Measurements from ENCODE around the gene C22orf31.
"Not testable (repeated sequence)": the region's sequence is repeated elsewhere in the genome, so short reads cannot be mapped to it uniquely, and the experiment has no call there.

Gene C22orf31

GRCh38 chr22:29092243-29092642, 30.6 kb upstream of the C22orf31 start:
- no peak for DNase-seq (ENCODE audit: low read depth in 2 of 2)
- no peak for TF ChIP-seq CTCF (IDR thresholded peaks at IDR 0.05; ENCODE audit: low read depth, low read length)
- H3K4me3 ChIP-seq (replicated peaks in 1 of 2; ENCODE audit: low read depth in 2 of 2, low read length in 2 of 2): no peak overlapping the region

- H3K4me3 ChIP-seq (replicated peaks in 1 of 2; ENCODE audit: low read depth in 2 of 2, low read length in 2 of 2): no peak overlapping the region
- no peak for TF ChIP-seq CTCF (IDR thresholded peaks at IDR 0.05; ENCODE audit: low read depth, low read length)
- no peak for DNase-seq (ENCODE audit: low read depth in 2 of 2)
Observed at GRCh38 chr22:29090039-29090438, 28.4 kb upstream of the C22orf31 start.

GRCh38 chr22:29089507-29089906, 27.9 kb upstream of the C22orf31 start:
- H3K4me3 ChIP-seq (replicated peaks in 1 of 2; ENCODE audit: low read depth in 2 of 2, low read length in 2 of 2): no peak overlapping the region
- no peak for TF ChIP-seq CTCF (IDR thresholded peaks at IDR 0.05; ENCODE audit: low read depth, low read length)
- no peak for DNase-seq (ENCODE audit: low read depth in 2 of 2)

DNA sequence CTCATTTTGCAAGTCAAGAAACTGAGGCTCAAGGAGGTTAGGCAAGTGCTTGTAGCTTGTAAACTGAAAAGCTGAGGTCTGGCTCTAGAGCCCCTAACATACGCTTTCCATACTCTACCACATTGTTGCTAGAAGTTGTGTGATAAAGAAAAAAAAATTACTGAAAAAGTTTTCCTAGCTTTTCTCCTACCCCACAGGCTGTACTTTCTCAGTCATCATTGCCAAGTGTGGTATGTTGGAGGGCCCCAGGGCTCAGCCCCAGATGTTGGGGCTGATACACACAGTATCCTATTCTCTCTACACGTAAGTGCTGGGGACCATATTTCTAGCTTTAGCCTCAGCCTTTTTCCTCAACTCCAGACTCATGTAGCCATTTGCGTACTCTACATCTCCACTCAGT, 27.2 kb upstream of the C22orf31 start:
- DNase-seq (ENCODE audit: low read depth in 2 of 2): no peak
- no peak for TF ChIP-seq CTCF (IDR thresholded peaks at IDR 0.05; ENCODE audit: low read depth, low read length)
- no peak overlapping the region for H3K4me3 ChIP-seq (replicated peaks in 1 of 2; ENCODE audit: low read depth in 2 of 2, low read length in 2 of 2)

- DNase-seq (ENCODE audit: low read depth in 2 of 2): no peak
- TF ChIP-seq CTCF (IDR thresholded peaks at IDR 0.05; ENCODE audit: low read depth, low read length): no peak
- H3K4me3 ChIP-seq (replicated peaks in 1 of 2; ENCODE audit: low read depth in 2 of 2, low read length in 2 of 2): no peak overlapping the region
Observed at GRCh38 chr22:29087012-29087411, 25.4 kb upstream of the C22orf31 start.

DNA sequence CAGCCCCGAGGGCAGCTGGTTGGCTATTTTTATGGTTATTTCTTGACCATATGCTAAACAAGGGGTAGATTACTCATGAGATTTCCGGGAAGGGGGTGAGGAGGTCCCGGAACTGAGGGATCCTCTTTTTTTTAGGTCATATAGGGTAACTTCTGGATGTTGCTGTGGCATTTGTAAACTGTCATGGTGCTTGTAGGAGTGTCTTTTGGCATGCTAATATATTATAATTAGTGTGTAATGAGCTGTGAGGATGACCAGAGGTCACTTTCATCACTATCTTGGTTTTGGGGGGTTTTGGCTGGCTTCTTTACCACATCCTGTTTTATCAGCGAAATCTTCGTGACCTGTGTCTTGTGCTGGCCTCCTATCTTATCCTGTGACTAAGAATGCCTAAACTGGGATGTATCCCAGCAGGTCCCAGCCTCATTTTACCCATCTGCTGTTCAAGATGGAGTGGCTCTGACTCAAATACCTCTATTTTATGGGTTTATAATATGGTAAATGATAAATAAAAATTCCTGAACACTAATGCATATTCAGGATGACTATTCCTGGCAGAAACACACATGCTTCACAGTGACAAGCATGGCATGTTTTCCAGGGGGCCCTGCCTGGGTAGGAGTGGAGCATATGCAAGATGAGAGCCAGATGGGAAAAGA, 22.4 kb upstream of the C22orf31 start:
- TF ChIP-seq CTCF (IDR thresholded peaks at IDR 0.05; ENCODE audit: low read depth, low read length): no peak
- no peak overlapping the region for H3K4me3 ChIP-seq (replicated peaks in 1 of 2; ENCODE audit: low read depth in 2 of 2, low read length in 2 of 2)
- peak in 1 of 2 donors; percentile 23 for DNase-seq (ENCODE audit: low read depth in 2 of 2)

- DNase-seq (ENCODE audit: low read depth in 2 of 2); H3K4me3 ChIP-seq (replicated peaks in 1 of 2; ENCODE audit: low read depth in 2 of 2, low read length in 2 of 2): not testable (repeated sequence)
Observed at GRCh38 chr22:29083576-29083932, 21.9 kb upstream of the C22orf31 start.

Data from cardiac fibroblast (primary cell).